H9 (cell line): ENCODE results near the gene AKR7A3. TPM values are rescaled to one million over a fixed set of nuclear protein-coding genes. Genes with fewer than 3 reads are reported as not detected.

Experiments used
- DNase-seq: peaks from one replicate; pipeline ENCODE4 v3.0.0-alpha.2; 2017
- H2AFZ ChIP-seq: one replicate; pipeline ENCODE4 v1.6.1; 2013; ENCODE audit warnings: mild to moderate bottlenecking, low read length, control low read depth, moderate library complexity
- H2AK5ac ChIP-seq: 2 replicates; pipeline ENCODE4 v1.6.1; 2013; ENCODE audit warnings: low read length, control low read depth, mixed read lengths; ENCODE audit not compliant: insufficient read length
- H2BK120ac ChIP-seq: one replicate; pipeline ENCODE4 v1.6.1; 2013; ENCODE audit warnings: low read depth, mild to moderate bottlenecking, low read length, control low read depth, inconsistent platforms; ENCODE audit not compliant: poor library complexity, severe bottlenecking
- H2BK12ac ChIP-seq: 2 replicates; pipeline ENCODE4 v1.6.1; 2013; ENCODE audit warnings: low read length, control low read depth, mixed read lengths, low read depth; ENCODE audit not compliant: insufficient read length
- H2BK15ac ChIP-seq: 2 replicates; pipeline ENCODE4 v1.6.1; 2013; ENCODE audit warnings: low read depth, low read length, control low read depth
- H2BK20ac ChIP-seq: one replicate; pipeline ENCODE4 v1.6.1; 2013; ENCODE audit warnings: low read depth, mild to moderate bottlenecking, low read length, control low read depth, inconsistent platforms; ENCODE audit not compliant: poor library complexity, severe bottlenecking
- H2BK5ac ChIP-seq: 2 replicates; pipeline ENCODE4 v1.6.1; 2013; ENCODE audit warnings: low read length, control low read depth, mixed read lengths; ENCODE audit not compliant: insufficient read length
- H3K14ac ChIP-seq: 2 replicates; pipeline ENCODE4 v1.6.1; 2013; ENCODE audit warnings: low read length, control low read depth; ENCODE audit not compliant: insufficient read depth
- H3K18ac ChIP-seq: 2 replicates; pipeline ENCODE4 v1.6.1; 2013; ENCODE audit warnings: low read depth, mild to moderate bottlenecking, mixed read lengths, low read length, control low read depth; ENCODE audit not compliant: insufficient read length
- H3K23ac ChIP-seq: 2 replicates; pipeline ENCODE4 v1.6.1; 2013; ENCODE audit warnings: low read length, control low read depth, mixed read lengths, low read depth; ENCODE audit not compliant: insufficient read length
- H3K23me2 ChIP-seq: 2 replicates; pipeline ENCODE4 v1.6.1; 2013; ENCODE audit warnings: low read depth, mild to moderate bottlenecking, mixed read lengths, low read length, control low read depth; ENCODE audit not compliant: insufficient read length, poor library complexity, severe bottlenecking
- H3K27ac ChIP-seq: 2 replicates; pipeline ENCODE4 v1.5.1; 2013; ENCODE audit warnings: low read length, control low read depth, mixed read lengths, low read depth; ENCODE audit not compliant: insufficient read length
- H3K27me3 ChIP-seq: 2 replicates; pipeline ENCODE4 v1.6.1; 2013; ENCODE audit warnings: low read length, control low read depth, inconsistent platforms; ENCODE audit not compliant: insufficient read depth
- H3K4ac ChIP-seq: 2 replicates; pipeline ENCODE4 v1.6.1; 2013; ENCODE audit warnings: low read depth, mild to moderate bottlenecking, control low read depth, inconsistent platforms, low read length, moderate library complexity
- H3K4me1 ChIP-seq: 2 replicates; pipeline ENCODE4 v1.6.1; 2013; ENCODE audit warnings: low read length, control low read depth, inconsistent platforms; ENCODE audit not compliant: insufficient read depth
- H3K4me2 ChIP-seq: 2 replicates; pipeline ENCODE4 v1.6.1; 2013; ENCODE audit warnings: low read length, control low read depth, mixed read lengths; ENCODE audit not compliant: insufficient read length, insufficient read depth
- H3K56ac ChIP-seq: 2 replicates; pipeline ENCODE4 v1.6.1; 2013; ENCODE audit warnings: low read depth, mild to moderate bottlenecking, mixed read lengths, low read length, control low read depth; ENCODE audit not compliant: insufficient read length
- H3K79me1 ChIP-seq: 2 replicates; pipeline ENCODE4 v1.6.1; 2013; ENCODE audit warnings: low read depth, mild to moderate bottlenecking, moderate library complexity, low read length, control low read depth, inconsistent platforms; ENCODE audit not compliant: insufficient read depth, poor library complexity, severe bottlenecking
- H3K79me2 ChIP-seq: 2 replicates; pipeline ENCODE4 v1.6.1; 2013; ENCODE audit warnings: low read length, control low read depth, inconsistent platforms; ENCODE audit not compliant: insufficient read depth
- H3K9ac ChIP-seq: 2 replicates; pipeline ENCODE4 v1.6.1; 2013; ENCODE audit warnings: low read length, control low read depth, mixed read lengths; ENCODE audit not compliant: insufficient read length; ENCODE audit errors: extremely low read depth
- H3K9me3 ChIP-seq: one replicate; pipeline ENCODE4 v1.6.1; 2013; ENCODE audit warnings: low read depth, low read length, inconsistent platforms; ENCODE audit not compliant: control insufficient read depth
- H3T11ph ChIP-seq: one replicate; pipeline ENCODE4 v1.6.1; 2013; ENCODE audit warnings: mild to moderate bottlenecking, low read length, control low read depth, inconsistent platforms
- H4K20me1 ChIP-seq: one replicate; pipeline ENCODE4 v1.6.1; 2013; ENCODE audit not compliant: control insufficient read depth, insufficient read length, insufficient read depth
- H4K5ac ChIP-seq: 2 replicates; pipeline ENCODE4 v1.6.1; 2013; ENCODE audit warnings: low read depth, mild to moderate bottlenecking, mixed read lengths, low read length, control low read depth; ENCODE audit not compliant: insufficient read length
- H4K8ac ChIP-seq: replicated peaks from 2 replicates; pipeline ENCODE4 v1.6.1; 2013; ENCODE audit warnings: low read length, control low read depth, mixed read lengths, low read depth; ENCODE audit not compliant: insufficient read length
- H4K91ac ChIP-seq: 2 replicates; pipeline ENCODE4 v1.6.1; 2013; ENCODE audit warnings: low read depth, mild to moderate bottlenecking, moderate library complexity, mixed read lengths, low read length, control low read depth; ENCODE audit not compliant: insufficient read length
- H3K27ac Mint-ChIP-seq, 3 experiments: 2 replicates in 2 of 3; 3 replicates in 1 of 3; pipeline ENCODE4 v1.8.0; 2020 to 2021; ENCODE audit warnings: mixed read lengths in 3 of 3, mild to moderate bottlenecking in 1 of 3, moderate library complexity in 1 of 3
- H3K27me3 Mint-ChIP-seq: 2 replicates; pipeline ENCODE4 v1.8.0; 2021; ENCODE audit warnings: low read depth, mild to moderate bottlenecking, moderate library complexity, mixed read lengths
- H3K36me3 Mint-ChIP-seq, 3 experiments: 2 replicates in 2 of 3; 3 replicates in 1 of 3; pipeline ENCODE4 v1.8.0; 2020 to 2021; ENCODE audit warnings: low read depth in 3 of 3, mixed read lengths in 3 of 3; ENCODE audit not compliant: insufficient read depth in 1 of 3
- H3K4me1 Mint-ChIP-seq, 2 experiments: 2 replicates each; pipeline ENCODE4 v1.8.0; 2020; ENCODE audit warnings: mixed read lengths in 2 of 2
- H3K4me3 Mint-ChIP-seq, 2 experiments: 2 replicates in 1 of 2; 3 replicates in 1 of 2; pipeline ENCODE4 v1.8.0; 2020 to 2021; ENCODE audit warnings: mild to moderate bottlenecking in 2 of 2, mixed read lengths in 2 of 2, moderate library complexity in 1 of 2
- H3K9me3 Mint-ChIP-seq, 2 experiments: 2 replicates in 1 of 2; 3 replicates in 1 of 2; pipeline ENCODE4 v1.8.0; 2020; ENCODE audit warnings: mild to moderate bottlenecking in 2 of 2, mixed read lengths in 2 of 2, moderate library complexity in 1 of 2
- WGBS: extraction: QIAGEN DNeasy Blood & Tissue Kit; methylation state at CpG from one replicate; pipeline ENCODE4 v1.1.7; 2013; ENCODE audit warnings: missing lambda C conversion rate, low lambda C conversion rate, mixed read lengths; ENCODE audit not compliant: insufficient read length; ENCODE audit errors: extremely low coverage; 5-methylcytosine and 5-hydroxymethylcytosine counted together
- total RNA-seq: library from RNA; stranded (reverse); gene quantifications from 2 replicates; pipeline ENCODE4 v1.2.1, GENCODE V29; 2021
- TF ChIP-seq, protein P1 (sequence below): fragments of 200-600 bp; sonication (generic); conservative IDR thresholded peaks from 3 replicates; pipeline ENCODE4 v1.8.0; 2021; ENCODE audit warnings: antibody characterized with exemption, mild to moderate bottlenecking

The AKR7A3 gene
- total RNA-seq, 1 experiment from 2014 or later: 0.74 TPM

DNA sequence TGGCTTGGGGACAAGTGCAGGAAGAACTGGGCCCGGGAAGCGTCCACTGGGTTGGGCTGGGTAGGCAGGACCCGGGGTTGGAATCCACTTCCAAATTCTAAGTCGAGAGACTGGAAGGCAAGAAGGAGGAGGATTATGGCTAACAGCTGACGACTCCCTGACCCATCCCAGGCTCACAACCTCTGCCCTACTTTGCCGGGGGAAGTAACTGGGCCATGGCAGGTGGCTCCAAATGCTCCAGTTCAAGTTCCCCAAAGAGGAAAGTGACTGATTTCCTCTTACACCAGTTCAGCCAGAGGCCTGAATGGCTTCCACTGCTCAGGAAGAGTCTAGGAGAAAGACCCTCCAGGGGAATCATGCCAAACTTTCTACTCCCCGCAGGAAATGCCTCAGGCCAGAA, 48.7 kb downstream of the AKR7A3 start:
- no peak overlapping the region for H3K4me2 ChIP-seq
- no peaks in the 10 kb centered on the region for H3K23me2 ChIP-seq
- H4K20me1 ChIP-seq: no peaks in the 10 kb centered on the region
- no peaks in the 10 kb centered on the region; the same call in 1 of the 2 replicates for H3K27me3 ChIP-seq
- no peak overlapping the region for H3K27ac ChIP-seq
- H3K27me3 Mint-ChIP-seq: no peaks in the 10 kb centered on the region
- no peaks in the 10 kb centered on the region for H3K4me1 ChIP-seq
- no peaks in the 10 kb centered on the region for H3K9me3 ChIP-seq
- H2AFZ ChIP-seq: no peak overlapping the region
- H2BK12ac ChIP-seq: no peak overlapping the region
- H2BK120ac ChIP-seq: no peak overlapping the region
- H2AK5ac ChIP-seq: no peak overlapping the region
- H3K14ac ChIP-seq: no peak overlapping the region
- no peak overlapping the region for H3K4me3 Mint-ChIP-seq
- no peak overlapping the region for H2BK20ac ChIP-seq
- H2BK5ac ChIP-seq: no peak overlapping the region
- no peak overlapping the region for H4K8ac ChIP-seq
- H3T11ph ChIP-seq: no peak overlapping the region
- H3K36me3 Mint-ChIP-seq: peaks cover 55 to 87% (median 81%) of the 10 kb centered on the region in 3 experiments; a peak in 6 of 7 replicates
- TF ChIP-seq, protein P1, sequence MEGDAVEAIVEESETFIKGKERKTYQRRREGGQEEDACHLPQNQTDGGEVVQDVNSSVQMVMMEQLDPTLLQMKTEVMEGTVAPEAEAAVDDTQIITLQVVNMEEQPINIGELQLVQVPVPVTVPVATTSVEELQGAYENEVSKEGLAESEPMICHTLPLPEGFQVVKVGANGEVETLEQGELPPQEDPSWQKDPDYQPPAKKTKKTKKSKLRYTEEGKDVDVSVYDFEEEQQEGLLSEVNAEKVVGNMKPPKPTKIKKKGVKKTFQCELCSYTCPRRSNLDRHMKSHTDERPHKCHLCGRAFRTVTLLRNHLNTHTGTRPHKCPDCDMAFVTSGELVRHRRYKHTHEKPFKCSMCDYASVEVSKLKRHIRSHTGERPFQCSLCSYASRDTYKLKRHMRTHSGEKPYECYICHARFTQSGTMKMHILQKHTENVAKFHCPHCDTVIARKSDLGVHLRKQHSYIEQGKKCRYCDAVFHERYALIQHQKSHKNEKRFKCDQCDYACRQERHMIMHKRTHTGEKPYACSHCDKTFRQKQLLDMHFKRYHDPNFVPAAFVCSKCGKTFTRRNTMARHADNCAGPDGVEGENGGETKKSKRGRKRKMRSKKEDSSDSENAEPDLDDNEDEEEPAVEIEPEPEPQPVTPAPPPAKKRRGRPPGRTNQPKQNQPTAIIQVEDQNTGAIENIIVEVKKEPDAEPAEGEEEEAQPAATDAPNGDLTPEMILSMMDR: no peak
- H2BK15ac ChIP-seq: no peak overlapping the region
- no peak overlapping the region for H3K27ac Mint-ChIP-seq
- no peak for DNase-seq
- H3K9me3 Mint-ChIP-seq: no peaks in the 10 kb centered on the region; a peak in 1 of 5 replicates
- H4K91ac ChIP-seq: no peak overlapping the region
- WGBS: no CpG with 5 or more reads among the region's 7 CpGs
- no peak overlapping the region for H3K4ac ChIP-seq
- H4K5ac ChIP-seq: no peak overlapping the region
- no peak overlapping the region for H3K9ac ChIP-seq
- H3K18ac ChIP-seq: no peak overlapping the region
- H3K79me1 ChIP-seq: no peaks in the 10 kb centered on the region
- H3K23ac ChIP-seq: no peak overlapping the region
- H3K4me1 Mint-ChIP-seq: no peaks in the 10 kb centered on the region
- no peak overlapping the region for H3K56ac ChIP-seq
- no peaks in the 10 kb centered on the region for H3K79me2 ChIP-seq
